ENCODE data around the gene DCLK2. TPM values are rescaled to one million over a fixed set of nuclear protein-coding genes. Genes with fewer than 3 reads are reported as not detected.

The DCLK2 gene
- total RNA-seq, 2 donors from 2014 or later, result 0.20 to 0.42 TPM

- Mint-ChIP-seq H3K9me3 (no peaks in the 10 kb centered on the region), H3K4me3 (peak overlapping the region; percentile 48), H3K4me1 (no peaks in the 10 kb centered on the region), H3K27me3 (ENCODE audit: insufficient read depth) (peaks cover 83% of the 10 kb centered on the region), H3K36me3 (ENCODE audit: low read depth) (no peaks in the 10 kb centered on the region), H3K27ac (no peak overlapping the region)
- no peaks in the 10 kb centered on the region for H3K36me3 ChIP-seq (ENCODE audit: control insufficient read depth, insufficient read depth, low read length)
- H3K9me3 ChIP-seq (ENCODE audit: control insufficient read depth, low read length), result no peaks in the 10 kb centered on the region
- 2 to 3% methylated on average over 14 to 47 of the region's 47 CpGs for WGBS, 2 experiments (ENCODE audit: insufficient coverage in 1 of 2, insufficient read length in 1 of 2)
- no peaks in the 10 kb centered on the region for H3K4me1 ChIP-seq (ENCODE audit: control insufficient read depth, insufficient read depth, low read length)
- no peak overlapping the region for H3K27ac ChIP-seq (ENCODE audit: low read depth, low read length)
- peaks cover 76% of the 10 kb centered on the region for H3K27me3 ChIP-seq (ENCODE audit: control insufficient read depth, insufficient read depth, low read length, poor library complexity, severe bottlenecking)
- no peak for DNase-seq
- peak overlapping the region; percentile 72 for H3K4me3 ChIP-seq (ENCODE audit: low read length)
- H3K9ac ChIP-seq (ENCODE audit: extremely low read depth, low read length, poor library complexity, severe bottlenecking), result no peak overlapping the region
- TF ChIP-seq CTCF (conservative IDR thresholded peaks at IDR 0.05), result peak; percentile 21
Measured at GRCh38 chr4:150079081-150079581, 886 bp downstream of the DCLK2 start.

- no peaks in the 10 kb centered on the region for H3K36me3 ChIP-seq (ENCODE audit: control insufficient read depth, insufficient read depth, low read length)
- 91 to 94% methylated on average over 5 of the region's 5 CpGs for WGBS, 2 experiments (ENCODE audit: insufficient coverage in 1 of 2, insufficient read length in 1 of 2)
- H3K27ac ChIP-seq (ENCODE audit: low read depth, low read length), result no peak overlapping the region
- peaks cover 79% of the 10 kb centered on the region for H3K27me3 Mint-ChIP-seq (ENCODE audit: insufficient read depth)
- no peaks in the 10 kb centered on the region for H3K4me1 Mint-ChIP-seq
- H3K27me3 ChIP-seq (ENCODE audit: control insufficient read depth, insufficient read depth, low read length, poor library complexity, severe bottlenecking), result peaks cover 76% of the 10 kb centered on the region
- H3K4me1 ChIP-seq (ENCODE audit: control insufficient read depth, insufficient read depth, low read length), result no peaks in the 10 kb centered on the region
- H3K9me3 ChIP-seq (ENCODE audit: control insufficient read depth, low read length), result no peaks in the 10 kb centered on the region
- H3K4me3 ChIP-seq (ENCODE audit: low read length), result no peak overlapping the region
- H3K36me3 Mint-ChIP-seq (ENCODE audit: low read depth), result no peaks in the 10 kb centered on the region
- H3K9me3 Mint-ChIP-seq, result no peaks in the 10 kb centered on the region
- H3K27ac Mint-ChIP-seq, result no peak overlapping the region
- no peak for TF ChIP-seq CTCF (conservative IDR thresholded peaks at IDR 0.05)
- no peak overlapping the region for H3K9ac ChIP-seq (ENCODE audit: extremely low read depth, low read length, poor library complexity, severe bottlenecking)
- H3K4me3 Mint-ChIP-seq, result no peak overlapping the region
- no peak for DNase-seq
Measured at GRCh38 chr4:150080337-150080736, 2.1 kb downstream of the DCLK2 start.

- Histone ChIP-seq H3K27me3 (ENCODE audit: control insufficient read depth, insufficient read depth, low read length, poor library complexity, severe bottlenecking) (peaks cover 72% of the 10 kb centered on the region), H3K4me1 (ENCODE audit: control insufficient read depth, insufficient read depth, low read length) (no peaks in the 10 kb centered on the region), H3K36me3 (ENCODE audit: control insufficient read depth, insufficient read depth, low read length) (no peaks in the 10 kb centered on the region), H3K27ac (ENCODE audit: low read depth, low read length) (no peak overlapping the region), H3K4me3 (ENCODE audit: low read length) (no peak overlapping the region), H3K9me3 (ENCODE audit: control insufficient read depth, low read length) (no peaks in the 10 kb centered on the region), H3K9ac (ENCODE audit: extremely low read depth, low read length, poor library complexity, severe bottlenecking) (no peak overlapping the region)
- Mint-ChIP-seq H3K4me3 (no peak overlapping the region), H3K27ac (no peak overlapping the region), H3K4me1 (no peaks in the 10 kb centered on the region), H3K9me3 (no peaks in the 10 kb centered on the region), H3K27me3 (ENCODE audit: insufficient read depth) (peaks cover 73% of the 10 kb centered on the region), H3K36me3 (ENCODE audit: low read depth) (no peaks in the 10 kb centered on the region)
- DNase-seq, result no peak
- TF ChIP-seq CTCF (conservative IDR thresholded peaks at IDR 0.05), result no peak
- 83% methylated on average over 1 of the region's 1 CpG; no CpG with 5 or more reads in 1 of the 2 experiments for WGBS, 2 experiments (ENCODE audit: insufficient coverage in 1 of 2, insufficient read length in 1 of 2)
Measured at GRCh38 chr4:150080875-150081274, 2.6 kb downstream of the DCLK2 start.

All from endodermal cell (in vitro differentiated cells).